Motor neuron (in vitro differentiated cells): ENCODE measurements around the gene PSKH1. TPM values are rescaled to one million over a fixed set of nuclear protein-coding genes. Genes with fewer than 3 reads are reported as not detected.
A peak's percentile ranks its signal among the peaks of the same experiment; 100 is the strongest.

Experiments used
- ATAC-seq, 8 experiments: fragments of 200-7000 bp; cut with Tn5 transposase; replicated peaks in 6 of 8; 2 replicates each; pipeline ENCODE4 v1.8.0; 2021; ENCODE audit warnings: mild to moderate bottlenecking in 8 of 8, moderate library complexity in 8 of 8
- H3K27ac ChIP-seq, 2 donors: fragments of 250-450 bp; sonication (Bioruptor Pico); 2 replicates each; pipeline ENCODE4 v1.9.0; 2021; ENCODE audit warnings: antibody characterized with exemption in 2 of 2, mild to moderate bottlenecking in 2 of 2, moderate library complexity in 1 of 2
- H3K4me1 ChIP-seq, 2 donors: fragments of 250-450 bp; sonication (Bioruptor Pico); replicated peaks in 1 of 2; 2 replicates each; pipeline ENCODE4 v1.6.1; 2021; ENCODE audit warnings: antibody characterized with exemption in 2 of 2, mild to moderate bottlenecking in 2 of 2, moderate library complexity in 1 of 2
- H3K4me3 ChIP-seq, 5 donors: fragments of 250-450 bp; sonication (Bioruptor Pico); 2 replicates each; pipeline ENCODE4 v1.9.0; 2021; ENCODE audit warnings: antibody characterized with exemption in 5 of 5, mild to moderate bottlenecking in 5 of 5, moderate library complexity in 4 of 5
- WGBS, 10 experiments: fragments of 450-650 bp; shearing (Covaris generic); methylation state at CpG; one replicate each; pipeline ENCODE4 v1.0.0; 2022; 5-methylcytosine and 5-hydroxymethylcytosine counted together
- in situ Hi-C, 9 experiments: fragments of 400-800 bp; cut with MboI; loops; one replicate each; pipeline ENCODE4 v1.15.0; 2021; ENCODE audit warnings: low sequenced_read_pairs in 9 of 9, low pct_unique_long_range_greater_than_20kb in 2 of 9; ENCODE audit not compliant: unreplicated experiment in 9 of 9
- total RNA-seq, 8 experiments: library from RNA; unstranded; fragments of 300-600 nt; gene quantifications; 2 replicates each; pipeline versions ENCODE4 v1.2.3 to v1.2.4, GENCODE V29; 2022

Gene PSKH1
- 10 to 100 TPM in 6 of 8 experiments, 1 to 10 TPM in 2; 7.2 to 35.2 (median 13.9) TPM for total RNA-seq

- ATAC-seq = peak; percentile 87 to 99 (median 98)
- in situ Hi-C loops = no loop called here
- peak within 1 kb of the TSS; percentile 87 to 96 for H3K27ac ChIP-seq
- peak within 1 kb of the TSS; percentile 81 to 98 (median 96) for H3K4me3 ChIP-seq
- 0 to 6% (median 0%) methylated on average over 1 to 18 of the region's 90 CpGs; no CpG with 5 or more reads in 1 of the 10 experiments for WGBS, 10 experiments
- H3K4me1 ChIP-seq = peaks cover 10 to 13% of the 10 kb centered on the region in 2 donors
These were observed at the start of gene PSKH1 for GRCh38 chr16:67892899-67893742. Gene PSKH1 (plus strand): TSS chr16:67893254. CDS start chr16:67908750, 15,496 bp downstream.

- Histone ChIP-seq H3K4me1 (peaks cover 26 to 28% of the 10 kb centered on the region in 2 donors), H3K4me3 (peak overlapping the region; percentile 77 to 98 (median 93)), H3K27ac (peak overlapping the region; percentile 97 to 98)
- no peak for ATAC-seq
- in situ Hi-C loops = no loop called here
- WGBS, 10 experiments = 0 to 6% (median 1%) methylated on average over 1 to 6 of the region's 11 CpGs; no CpG with 5 or more reads in 4 of the 10 experiments
These were observed 49.7 kb upstream of the PSKH1 start for GRCh38 chr16:67843343-67843765.

GRCh38 chr16:67844497-67844896, 48.6 kb upstream of the PSKH1 start:
- WGBS, 10 experiments = 25 to 100% (median 55%) methylated on average over 1 to 3 of the region's 4 CpGs; no CpG with 5 or more reads in 4 of the 10 experiments
- Histone ChIP-seq H3K4me1 (peaks cover 26 to 28% of the 10 kb centered on the region in 2 donors), H3K27ac (no peak overlapping the region), H3K4me3 (peak overlapping the region; percentile 11 to 98 (median 93))
- in situ Hi-C loops = no loop called here
- no peak for ATAC-seq

GRCh38 chr16:67845291-67846062, 47.6 kb upstream of the PSKH1 start:
- ATAC-seq = no peak
- 33 to 100% (median 77%) methylated on average over 1 to 5 of the region's 5 CpGs; no CpG with 5 or more reads in 2 of the 10 experiments for WGBS, 10 experiments
- Histone ChIP-seq H3K27ac (peak overlapping the region in 1 of 2 donors; percentile 91), H3K4me1 (peaks cover 26 to 28% of the 10 kb centered on the region in 2 donors), H3K4me3 (peak overlapping the region; percentile 58 to 98 (median 67))
- in situ Hi-C loops = no loop called here

GRCh38 chr16:67846063-67846319, 47.1 kb upstream of the PSKH1 start:
- peak overlapping the region; percentile 82 to 91 for H3K27ac ChIP-seq
- peak overlapping the region; percentile 58 to 98 (median 67) for H3K4me3 ChIP-seq
- WGBS, 10 experiments = 0 to 37% (median 17%) methylated on average over 1 to 2 of the region's 2 CpGs; no CpG with 5 or more reads in 1 of the 10 experiments
- H3K4me1 ChIP-seq = peaks cover 26 to 28% of the 10 kb centered on the region in 2 donors
- in situ Hi-C loops = no loop called here
- no peak for ATAC-seq

GRCh38 chr16:67846320-67847063, 46.6 kb upstream of the PSKH1 start, which contains the start of gene NUTF2:
Gene NUTF2 (plus strand): TSS chr16:67846933. CDS start chr16:67865131, 18,198 bp downstream.
- in situ Hi-C loops = no loop called here
- peak; percentile 51 to 83 (median 76) for ATAC-seq
- peaks cover 25 to 28% of the 10 kb centered on the region in 2 donors for H3K4me1 ChIP-seq
- H3K27ac ChIP-seq = peak within 1 kb of the TSS; percentile 82 to 91
- 0 to 20% (median 2%) methylated on average over 1 to 5 of the region's 57 CpGs; no CpG with 5 or more reads in 6 of the 10 experiments for WGBS, 10 experiments
- peak within 1 kb of the TSS; percentile 58 to 98 (median 67) for H3K4me3 ChIP-seq

GRCh38 chr16:67847064-67847861, 45.8 kb upstream of the PSKH1 start, which contains the start of gene CENPT:
Gene CENPT (minus strand): TSS chr16:67847693. CDS start chr16:67833859, 13,834 bp downstream.
- peak in 7 of 8 experiments; percentile 38 to 62 (median 51) for ATAC-seq
- H3K4me1 ChIP-seq = peaks cover 24 to 28% of the 10 kb centered on the region in 2 donors
- peak within 1 kb of the TSS; percentile 82 to 91 for H3K27ac ChIP-seq
- H3K4me3 ChIP-seq = peak within 1 kb of the TSS; percentile 58 to 98 (median 67)
- in situ Hi-C loops = no loop called here
- 0 to 3% (median 0%) methylated on average over 1 to 6 of the region's 62 CpGs; no CpG with 5 or more reads in 4 of the 10 experiments for WGBS, 10 experiments

GRCh38 chr16:67848118-67848517, 44.9 kb upstream of the PSKH1 start:
- in situ Hi-C loops = no loop called here
- H3K27ac ChIP-seq = no peak overlapping the region
- peak overlapping the region; percentile 58 to 98 (median 67) for H3K4me3 ChIP-seq
- WGBS, 10 experiments = 80 to 100% (median 89%) methylated on average over 1 to 9 of the region's 11 CpGs; no CpG with 5 or more reads in 4 of the 10 experiments
- no peak for ATAC-seq
- peaks cover 24 to 28% of the 10 kb centered on the region in 2 donors for H3K4me1 ChIP-seq

GRCh38 chr16:67853670-67854069, 39.4 kb upstream of the PSKH1 start:
- Histone ChIP-seq H3K4me1 (peaks cover 0 to 9% of the 10 kb centered on the region in 2 donors), H3K4me3 (no peak overlapping the region), H3K27ac (no peak overlapping the region)
- WGBS, 10 experiments = 88 to 100% (median 100%) methylated on average over 1 to 2 of the region's 3 CpGs; no CpG with 5 or more reads in 6 of the 10 experiments
- no peak for ATAC-seq
- in situ Hi-C loops = no loop called here

GRCh38 chr16:67855789-67856188, 37.3 kb upstream of the PSKH1 start:
- in situ Hi-C loops = no loop called here
- Histone ChIP-seq H3K4me1 (peaks cover 0 to 9% of the 10 kb centered on the region in 2 donors), H3K4me3 (no peak overlapping the region), H3K27ac (no peak overlapping the region)
- WGBS, 10 experiments = 87 to 100% (median 97%) methylated on average over 1 to 3 of the region's 10 CpGs; no CpG with 5 or more reads in 4 of the 10 experiments
- no peak for ATAC-seq

- Histone ChIP-seq H3K4me3 (no peak overlapping the region), H3K27ac (no peak overlapping the region), H3K4me1 (peaks cover 0 to 9% of the 10 kb centered on the region in 2 donors)
- in situ Hi-C loops = no loop called here
- ATAC-seq = peak in 1 of 8 experiments; percentile 12
- WGBS, 10 experiments = 80 to 100% (median 86%) methylated on average over 1 to 5 of the region's 5 CpGs; no CpG with 5 or more reads in 5 of the 10 experiments
These were observed 36.0 kb upstream of the PSKH1 start for GRCh38 chr16:67856927-67857546.
